GM23248 (cell line): ENCODE data around the gene CPNE4.

Experiments used
- EZH2 ChIP-seq: fragments of 200-600 bp; sonication (generic); IDR thresholded peaks from 2 replicates; pipeline ENCODE4 v1.6.1; 2018; ENCODE audit warnings: antibody characterized with exemption, mild to moderate bottlenecking; ENCODE audit not compliant: insufficient read depth, poor library complexity, severe bottlenecking
- EZH2phosphoT487 ChIP-seq: fragments of 200-600 bp; sonication (generic); IDR thresholded peaks from 2 replicates; pipeline ENCODE4 v1.6.1; 2018; ENCODE audit warnings: antibody characterized with exemption, moderate library complexity, mild to moderate bottlenecking, low read depth; ENCODE audit not compliant: insufficient read depth

DNA sequence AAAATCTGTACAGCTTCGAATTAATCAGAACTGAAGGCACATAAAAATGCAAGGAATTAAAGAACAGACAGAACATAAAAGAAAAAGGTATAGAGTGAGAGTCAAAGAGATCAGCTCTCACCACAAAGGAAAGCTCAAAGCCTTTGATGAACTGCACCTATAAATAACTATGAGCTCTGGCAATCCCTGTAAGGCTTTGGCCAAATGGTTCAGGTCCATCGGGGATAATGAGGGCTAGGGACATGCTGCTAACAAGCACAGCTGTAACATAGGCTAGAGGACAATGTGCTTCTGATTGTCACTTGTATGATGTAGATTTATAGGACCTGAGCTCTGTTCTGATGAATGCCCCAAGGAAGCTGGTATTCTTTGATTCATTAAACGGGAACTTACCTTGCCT lies 418.1 kb downstream of the CPNE4 start:
- TF ChIP-seq EZH2, result no peak
- TF ChIP-seq EZH2phosphoT487, result no peak
